ENCODE data around the gene AQP5. TPM values are rescaled to one million over a fixed set of nuclear protein-coding genes. Genes with fewer than 3 reads are reported as not detected.

AQP5 gene
- total RNA-seq, 1 experiment from 2014 or later, result 0.11 TPM

DNA sequence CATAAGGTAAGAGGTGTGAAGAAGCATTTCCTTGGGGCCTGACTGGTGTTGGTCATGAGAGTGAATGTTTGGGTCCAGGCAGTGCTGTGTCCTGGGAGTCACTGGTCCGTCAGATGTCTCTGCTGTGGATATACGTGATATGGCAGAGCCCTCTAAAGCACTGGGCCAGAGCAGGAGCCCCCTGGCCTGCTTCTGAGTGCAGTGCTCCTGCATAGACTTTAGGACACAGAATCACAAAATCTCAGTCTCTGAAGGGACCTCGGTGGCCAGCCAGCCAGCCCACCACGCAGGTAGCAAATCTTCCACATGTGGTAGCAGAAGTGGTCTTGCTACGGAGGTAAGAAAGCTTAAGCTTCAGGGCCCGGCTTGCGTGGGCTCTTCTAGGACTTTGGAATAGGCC is 29.6 kb upstream of the AQP5 start:
- no peak for DNase-seq (ENCODE audit: low read depth)

DNA sequence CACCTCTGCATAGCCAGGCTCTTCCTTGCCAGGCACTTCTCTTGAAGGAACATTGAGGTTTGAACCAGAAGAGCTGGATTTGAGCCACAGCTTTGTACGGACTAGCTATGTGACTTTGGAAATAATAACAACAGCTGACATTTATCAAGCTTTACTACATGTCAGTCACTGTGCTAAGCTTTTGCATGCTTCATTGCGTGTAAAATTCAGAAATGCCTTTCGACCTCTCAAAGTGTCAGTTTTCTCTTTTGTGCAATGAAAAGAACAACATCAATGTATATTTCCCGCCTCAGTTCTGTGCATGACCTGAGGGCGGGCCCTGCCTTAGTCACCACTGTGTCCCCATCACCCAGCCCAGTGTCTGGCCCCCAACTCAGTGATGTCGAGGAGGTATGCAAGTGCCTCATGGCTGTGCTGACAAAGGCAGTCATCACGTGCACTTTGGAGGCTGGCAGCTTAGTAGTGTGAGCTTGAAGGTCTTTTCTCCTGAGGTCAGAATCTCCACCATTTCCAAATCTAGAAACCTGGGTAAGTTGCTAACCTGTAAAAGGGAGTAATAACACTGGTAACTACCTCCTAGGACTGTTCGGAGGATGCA is 29.0 kb upstream of the AQP5 start:
- DNase-seq (ENCODE audit: low read depth), result no peak

DNA sequence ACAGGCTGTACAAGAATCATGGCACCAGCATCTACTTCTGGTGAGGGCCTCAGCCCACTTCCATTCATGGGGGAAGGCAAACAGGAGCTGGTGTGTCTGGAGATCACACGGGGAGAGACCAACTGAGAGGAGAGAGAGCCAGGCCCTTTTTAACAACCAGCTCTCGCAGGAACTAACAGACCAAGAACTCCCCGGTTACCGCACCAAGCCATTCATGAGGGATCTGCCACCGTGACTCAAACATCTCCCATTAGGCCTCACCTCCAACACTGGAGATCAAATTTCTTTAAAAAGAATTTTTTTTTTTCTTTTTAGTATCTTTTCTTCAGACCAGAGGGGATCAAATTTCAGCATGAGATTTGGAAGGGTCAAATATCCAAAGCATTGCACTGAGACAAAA is 27.9 kb upstream of the AQP5 start:
- DNase-seq (ENCODE audit: low read depth), result peak; percentile 54

DNA sequence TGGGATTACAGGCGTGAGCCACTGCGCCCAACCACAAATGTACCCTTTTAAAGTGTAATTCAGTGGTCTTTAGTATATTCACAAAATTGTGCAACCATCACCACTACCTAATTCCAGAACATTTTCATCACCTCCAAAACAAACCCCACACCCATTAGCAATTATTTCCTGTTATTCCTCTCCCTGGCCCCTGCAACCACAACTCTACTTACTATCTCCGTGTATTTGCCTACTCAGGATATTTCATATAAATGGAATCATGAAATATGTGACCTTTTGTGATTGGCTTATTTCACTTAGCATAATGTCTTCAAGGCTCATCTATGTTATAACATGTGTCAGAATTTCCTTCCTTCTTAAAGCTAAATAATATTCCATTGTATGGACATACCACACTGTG is 27.2 kb upstream of the AQP5 start:
- no peak for DNase-seq (ENCODE audit: low read depth)

DNA sequence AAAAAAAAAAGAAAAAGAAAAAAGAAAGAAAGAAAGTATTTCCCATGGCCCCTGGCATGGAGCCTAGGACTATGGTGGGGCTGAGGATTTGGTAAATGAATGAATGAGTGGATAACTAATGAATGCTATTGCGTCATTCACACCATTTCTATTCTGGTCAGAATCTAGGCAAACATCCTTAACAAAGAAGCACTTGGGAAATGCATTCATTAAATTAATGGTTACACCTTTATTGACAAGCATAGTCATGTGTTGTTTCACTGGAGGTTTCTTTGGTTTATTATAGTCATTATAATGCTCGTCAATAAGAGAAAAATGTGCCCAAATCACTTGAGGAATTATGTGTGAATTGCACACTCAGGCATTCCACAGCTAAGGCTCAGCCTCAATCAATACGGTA is 24.7 kb upstream of the AQP5 start:
- no peak for DNase-seq (ENCODE audit: low read depth)

DNA sequence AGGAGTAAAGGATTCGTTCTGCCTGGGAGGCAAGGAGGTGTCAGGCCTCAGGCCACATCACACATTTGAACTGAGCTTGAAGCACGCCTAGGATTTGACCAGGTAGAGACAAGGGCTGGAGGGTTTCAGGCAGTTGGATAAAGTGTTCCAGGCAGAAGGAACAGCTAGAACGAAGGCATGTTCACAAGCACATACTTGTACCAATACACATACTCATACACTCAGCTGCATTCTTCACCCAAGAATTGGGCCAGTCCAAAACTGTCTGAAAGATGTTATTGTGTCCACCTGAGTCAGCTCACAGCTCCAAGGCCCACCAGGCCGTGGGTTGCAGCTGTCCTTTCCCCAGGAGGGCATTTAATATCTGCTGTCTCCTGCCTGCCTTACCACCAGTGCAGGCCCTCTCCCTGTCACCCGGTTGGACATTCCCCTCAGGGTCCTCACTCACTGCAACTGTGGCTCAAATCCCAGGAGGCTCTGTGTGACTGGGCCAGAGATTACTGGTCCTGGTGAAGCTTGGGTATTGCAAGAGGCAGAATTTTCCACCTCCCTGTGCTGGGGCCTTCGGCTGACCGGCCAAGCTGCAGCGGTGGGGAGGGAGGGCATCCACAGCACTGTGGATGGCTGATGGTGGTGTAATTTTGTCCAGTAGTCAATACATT is 23.9 kb upstream of the AQP5 start:
- DNase-seq (ENCODE audit: low read depth), result peak; percentile 18

DNA sequence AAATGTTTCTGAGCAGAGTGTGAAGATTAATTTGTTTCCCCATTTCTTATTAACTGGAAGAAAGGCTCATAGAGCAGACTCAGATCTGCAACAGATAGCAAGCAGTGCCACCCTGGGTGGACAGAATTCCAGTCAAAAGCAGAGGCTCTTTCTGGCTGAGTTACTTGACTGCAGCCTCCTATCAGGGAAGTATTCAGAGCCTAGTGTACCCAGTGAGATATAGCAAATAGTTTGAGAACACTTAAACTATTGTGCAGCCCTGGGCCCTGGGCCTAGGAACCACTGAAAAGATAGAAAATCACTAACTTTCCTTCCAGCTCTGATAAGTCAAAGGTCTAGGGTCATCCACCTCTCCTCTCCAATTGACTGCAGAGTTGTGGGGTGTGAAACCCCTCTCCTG is 22.4 kb upstream of the AQP5 start:
- no peak for DNase-seq (ENCODE audit: low read depth)

DNA sequence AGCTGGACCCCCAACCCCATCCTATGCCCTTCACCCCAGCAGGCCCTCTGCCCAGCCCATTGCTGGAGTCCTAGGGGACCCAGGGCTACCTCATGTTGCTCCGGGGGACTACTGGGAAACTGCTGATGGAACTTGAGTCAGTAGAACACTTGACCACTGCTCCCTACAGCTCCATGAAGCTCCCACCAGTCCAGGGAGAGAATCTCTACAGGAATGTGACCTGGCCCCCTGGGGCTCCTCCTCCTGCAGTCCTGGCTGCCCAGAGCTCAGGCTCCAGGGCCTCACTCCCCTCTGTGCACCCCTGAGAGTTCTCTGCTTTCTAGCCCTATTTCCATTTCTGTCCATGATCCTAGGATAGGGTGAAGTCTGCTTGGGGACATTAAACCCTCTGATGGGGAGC is 22.0 kb upstream of the AQP5 start:
- no peak for DNase-seq (ENCODE audit: low read depth)

DNA sequence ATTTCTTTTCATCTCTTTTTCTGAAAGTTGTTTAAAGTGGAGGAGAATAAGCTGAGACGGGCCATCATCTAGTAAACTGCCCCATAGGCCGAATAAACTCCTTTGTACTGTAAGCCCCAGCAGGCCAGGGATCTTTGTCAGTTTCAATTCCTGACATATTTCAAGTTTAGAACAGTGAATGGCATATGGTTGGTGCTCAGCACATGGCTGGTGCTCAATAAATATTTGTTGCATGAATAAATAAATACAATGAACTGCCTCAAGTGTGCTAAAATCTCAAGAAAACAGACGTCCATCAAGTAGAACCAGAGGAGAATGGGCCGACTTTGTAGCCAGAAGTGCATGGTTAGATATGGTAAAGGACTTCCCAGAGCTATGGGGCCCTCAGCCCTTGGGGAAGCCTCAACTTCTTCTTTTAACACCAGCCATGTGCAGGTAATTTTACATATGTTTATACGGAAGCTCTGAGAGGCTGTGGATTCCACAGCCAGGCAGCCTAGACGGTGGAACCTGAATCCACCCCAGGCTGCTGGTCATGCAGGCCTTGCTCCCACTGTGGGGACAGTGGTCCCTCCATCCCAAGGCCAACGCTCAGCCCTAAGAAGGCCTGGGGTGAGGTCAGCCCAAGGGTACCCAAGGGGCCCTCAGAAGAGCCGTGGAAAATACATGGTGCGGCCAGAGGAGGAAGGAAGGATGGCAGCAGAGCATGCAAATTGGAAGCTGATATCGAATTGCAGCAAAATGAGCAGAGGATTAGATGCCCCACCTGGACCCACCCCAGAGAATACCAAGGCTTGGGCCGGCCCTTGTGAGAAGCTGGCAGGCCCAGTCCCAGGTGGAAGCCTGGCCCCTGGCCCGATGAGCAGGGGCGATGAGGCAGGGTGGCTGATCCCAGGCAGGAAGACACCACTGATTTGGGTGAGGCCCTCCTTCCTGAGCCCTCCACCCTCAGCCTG is 19.8 kb upstream of the AQP5 start:
- no peak for DNase-seq (ENCODE audit: low read depth)

DNA sequence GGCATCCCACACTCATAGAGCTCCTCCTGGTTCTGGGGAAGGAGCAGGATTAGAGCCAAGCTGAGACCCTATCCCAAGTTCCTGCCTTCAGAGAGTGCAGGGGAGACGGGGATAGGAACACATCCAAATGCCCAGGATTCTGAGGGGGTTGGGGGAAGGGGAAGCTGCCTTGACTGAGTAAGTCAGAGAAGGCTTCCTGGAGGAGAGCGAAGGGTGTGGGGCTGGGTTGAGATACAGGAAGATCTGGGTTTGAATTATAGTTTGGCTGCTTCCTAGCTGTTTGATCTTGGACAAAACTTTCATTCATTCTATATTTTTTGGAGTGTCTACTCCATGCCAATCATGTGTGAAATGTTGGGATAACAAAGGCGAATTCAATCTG is 19.2 kb upstream of the AQP5 start:
- no peak for DNase-seq (ENCODE audit: low read depth)

DNA sequence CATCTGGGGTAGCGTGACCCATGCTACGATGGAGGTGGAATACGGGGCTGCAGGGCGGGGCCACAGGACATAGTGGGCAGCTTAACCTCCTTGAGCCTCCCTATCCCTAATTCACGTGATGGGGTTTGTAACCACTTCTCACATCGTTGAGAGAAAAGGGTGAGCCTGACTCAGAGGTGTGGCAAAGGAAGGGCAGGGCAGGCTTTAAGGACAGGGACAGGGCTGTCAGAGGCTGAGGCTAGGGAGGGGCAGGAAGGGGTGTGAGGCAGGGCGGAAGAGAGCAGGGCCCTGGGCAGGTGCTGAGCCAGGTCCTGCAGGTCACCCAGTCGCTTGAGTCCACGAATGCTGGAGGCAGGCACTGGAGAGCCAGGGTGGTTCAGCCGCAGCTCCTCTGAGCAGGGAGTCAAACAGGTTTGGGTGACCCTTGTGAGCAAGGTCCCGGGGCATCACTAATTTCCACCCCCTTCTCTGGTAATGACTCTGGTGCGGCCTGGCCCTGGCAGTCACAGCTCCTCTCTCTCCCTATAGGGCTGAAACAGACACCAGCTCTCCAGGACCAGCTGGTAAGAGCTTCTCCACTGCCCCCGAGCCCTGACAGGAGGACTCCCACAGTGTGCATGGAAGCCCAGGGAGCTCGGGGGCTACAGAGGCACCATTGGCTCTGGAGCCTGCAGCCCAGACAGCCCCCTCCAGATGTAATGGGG is 18.6 kb upstream of the AQP5 start:
- DNase-seq (ENCODE audit: low read depth), result no peak

DNA sequence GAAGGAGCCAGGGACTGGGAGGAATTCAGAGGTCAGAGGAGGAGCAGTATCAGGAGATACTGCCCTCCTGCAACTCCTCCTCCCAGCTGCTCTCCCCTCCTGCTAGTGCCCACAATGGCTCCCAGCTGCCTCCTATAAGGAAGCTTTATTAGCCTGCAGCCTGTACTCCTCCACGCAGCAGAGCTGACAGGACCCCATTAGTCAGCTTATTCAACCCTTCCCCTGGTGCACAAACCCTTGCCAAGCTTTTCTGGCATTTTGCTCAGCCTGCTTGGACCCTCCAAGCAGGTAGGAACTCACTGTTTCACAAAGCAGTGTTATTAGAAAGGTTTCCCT is 18.1 kb upstream of the AQP5 start:
- DNase-seq (ENCODE audit: low read depth), result no peak

DNA sequence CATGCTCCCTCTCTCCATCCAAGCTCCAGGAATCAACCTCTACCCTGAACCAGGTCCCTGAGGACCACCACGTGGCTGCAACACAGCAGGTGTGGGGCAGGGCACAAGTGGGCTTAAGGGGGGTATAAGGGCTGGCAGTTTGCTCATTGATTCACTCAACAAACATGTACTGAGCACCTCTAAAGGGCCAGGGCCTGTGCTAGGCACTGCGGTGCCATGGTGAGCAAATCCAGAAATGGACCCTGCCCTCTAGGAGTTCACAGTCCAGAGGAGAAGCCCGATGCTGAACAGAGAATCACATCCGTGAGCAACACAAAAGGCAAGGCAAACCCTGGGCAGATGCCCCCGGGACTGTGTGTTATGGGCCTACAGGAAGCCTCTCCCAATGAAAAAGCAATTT is 17.6 kb upstream of the AQP5 start:
- DNase-seq (ENCODE audit: low read depth), result no peak

DNA sequence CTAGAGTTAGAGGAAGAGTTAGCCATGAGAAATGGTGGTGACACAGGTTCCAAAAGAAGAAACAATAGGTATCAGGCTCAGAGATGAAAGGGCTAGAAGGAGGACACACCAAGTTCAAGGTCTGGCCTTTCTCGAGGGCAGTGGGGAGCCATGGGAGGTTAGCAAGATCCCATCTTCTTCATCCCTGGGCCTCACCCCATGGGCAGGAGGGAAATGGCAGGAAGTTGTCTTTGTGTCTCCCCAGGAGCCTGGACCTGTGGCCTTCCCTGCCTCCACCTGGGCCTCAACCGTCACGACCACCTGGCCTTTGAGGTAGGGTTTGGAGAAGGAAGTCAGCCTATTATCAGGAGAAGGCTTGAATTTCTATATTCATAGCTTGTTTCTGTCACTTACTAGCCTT is 17.0 kb upstream of the AQP5 start:
- DNase-seq (ENCODE audit: low read depth), result no peak

DNA sequence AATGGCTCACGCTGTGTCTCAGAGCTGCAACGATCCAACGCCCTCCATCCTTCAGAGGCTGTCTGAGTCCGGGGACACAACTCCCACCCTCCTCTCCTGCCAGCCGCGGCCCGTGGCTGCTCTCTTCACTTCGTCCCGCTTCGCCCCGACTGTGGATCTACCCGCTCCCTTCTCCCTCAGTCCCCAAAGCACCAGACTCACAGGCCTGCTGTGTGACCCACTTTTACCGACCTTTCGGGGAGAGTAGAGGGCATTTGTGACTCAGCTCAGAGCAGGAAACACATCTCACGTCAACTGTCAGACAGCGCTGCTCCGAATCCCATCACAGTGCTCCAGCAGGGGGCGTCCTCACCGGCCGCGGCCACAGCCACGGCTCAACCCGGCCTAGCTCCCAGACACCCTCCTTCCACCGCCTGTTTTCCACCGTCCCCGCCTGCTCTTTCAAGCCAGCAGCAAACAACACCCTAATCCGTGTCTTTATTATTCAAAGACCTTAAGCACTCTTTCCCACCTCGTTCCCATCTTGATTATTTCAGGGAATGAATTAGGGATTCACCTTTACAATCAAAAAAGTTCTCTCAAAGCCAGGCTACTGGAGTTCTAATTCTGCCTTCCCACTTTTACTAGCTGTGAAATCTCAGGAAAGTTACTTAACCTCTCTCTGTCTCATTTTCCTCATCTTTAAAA is 16.1 kb upstream of the AQP5 start:
- peak; percentile 76 for DNase-seq (ENCODE audit: low read depth)

DNA sequence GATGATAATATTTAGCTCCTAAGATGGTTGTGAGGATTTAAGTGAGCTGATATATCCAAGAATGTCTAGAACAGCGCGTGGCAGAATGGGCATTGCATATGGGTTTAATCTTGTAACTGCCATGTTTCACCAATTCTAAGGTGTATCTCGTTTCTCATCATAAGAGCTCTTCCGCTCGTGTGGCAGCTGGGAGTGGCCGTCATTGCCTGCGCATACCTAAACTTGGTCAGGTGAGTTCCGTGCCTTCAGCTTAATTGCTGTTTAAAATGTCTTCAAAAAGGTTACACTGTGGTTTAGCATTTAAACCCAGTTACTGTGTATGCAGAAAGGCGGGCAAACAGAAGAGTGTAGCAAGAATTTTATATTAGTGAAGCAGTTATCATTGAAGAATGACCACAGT is 15.6 kb upstream of the AQP5 start:
- no peak for DNase-seq (ENCODE audit: low read depth)

DNA sequence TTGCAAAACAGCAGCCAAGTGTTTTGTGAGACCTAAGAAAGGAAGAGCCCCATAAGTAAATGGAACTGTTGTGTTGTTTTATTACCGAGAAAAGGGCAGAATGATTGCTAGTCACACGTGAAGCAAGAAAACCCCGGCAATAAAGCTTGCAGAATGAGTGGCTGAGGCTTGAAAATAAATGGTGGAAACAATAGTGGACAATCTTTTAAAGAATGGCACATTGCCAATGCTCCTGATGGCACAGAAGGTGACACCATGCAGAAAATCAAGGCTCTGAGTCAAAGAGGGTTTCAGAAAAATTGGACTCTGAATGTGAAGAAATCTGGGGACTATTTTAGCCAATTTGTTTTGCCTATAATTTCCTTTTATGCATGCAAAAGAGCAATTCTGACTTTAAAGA is 15.2 kb upstream of the AQP5 start:
- no peak for DNase-seq (ENCODE audit: low read depth)

DNA sequence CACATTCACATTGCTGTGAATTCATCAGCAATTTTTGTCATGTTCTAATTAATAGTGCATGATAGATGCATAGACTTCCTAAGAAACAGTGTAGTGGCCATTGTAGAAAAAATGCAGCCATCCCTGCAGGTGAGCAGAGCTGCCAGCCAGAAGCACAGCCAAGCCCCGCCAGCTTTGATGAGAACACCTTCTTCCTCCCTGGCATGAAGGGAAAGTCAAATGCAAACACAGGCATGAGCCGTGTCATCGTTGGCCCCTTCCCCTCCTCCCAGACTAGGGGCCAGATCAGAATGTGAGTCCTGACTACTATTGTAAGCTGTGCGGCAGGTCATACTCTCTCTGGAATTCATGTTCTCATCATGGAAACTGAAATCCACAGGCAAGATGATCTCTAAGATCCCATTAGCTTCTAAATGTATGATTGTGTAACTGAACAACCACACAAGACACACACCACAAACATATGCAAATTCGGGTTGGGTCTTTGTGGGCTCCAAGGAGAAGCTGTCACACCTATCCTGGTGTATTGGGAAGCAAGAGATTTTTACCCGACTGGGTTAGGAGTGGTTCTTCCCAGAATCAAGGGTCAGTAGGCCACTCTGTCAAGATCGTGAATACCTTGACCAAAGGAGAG is 14.0 kb upstream of the AQP5 start:
- DNase-seq (ENCODE audit: low read depth), result no peak

DNA sequence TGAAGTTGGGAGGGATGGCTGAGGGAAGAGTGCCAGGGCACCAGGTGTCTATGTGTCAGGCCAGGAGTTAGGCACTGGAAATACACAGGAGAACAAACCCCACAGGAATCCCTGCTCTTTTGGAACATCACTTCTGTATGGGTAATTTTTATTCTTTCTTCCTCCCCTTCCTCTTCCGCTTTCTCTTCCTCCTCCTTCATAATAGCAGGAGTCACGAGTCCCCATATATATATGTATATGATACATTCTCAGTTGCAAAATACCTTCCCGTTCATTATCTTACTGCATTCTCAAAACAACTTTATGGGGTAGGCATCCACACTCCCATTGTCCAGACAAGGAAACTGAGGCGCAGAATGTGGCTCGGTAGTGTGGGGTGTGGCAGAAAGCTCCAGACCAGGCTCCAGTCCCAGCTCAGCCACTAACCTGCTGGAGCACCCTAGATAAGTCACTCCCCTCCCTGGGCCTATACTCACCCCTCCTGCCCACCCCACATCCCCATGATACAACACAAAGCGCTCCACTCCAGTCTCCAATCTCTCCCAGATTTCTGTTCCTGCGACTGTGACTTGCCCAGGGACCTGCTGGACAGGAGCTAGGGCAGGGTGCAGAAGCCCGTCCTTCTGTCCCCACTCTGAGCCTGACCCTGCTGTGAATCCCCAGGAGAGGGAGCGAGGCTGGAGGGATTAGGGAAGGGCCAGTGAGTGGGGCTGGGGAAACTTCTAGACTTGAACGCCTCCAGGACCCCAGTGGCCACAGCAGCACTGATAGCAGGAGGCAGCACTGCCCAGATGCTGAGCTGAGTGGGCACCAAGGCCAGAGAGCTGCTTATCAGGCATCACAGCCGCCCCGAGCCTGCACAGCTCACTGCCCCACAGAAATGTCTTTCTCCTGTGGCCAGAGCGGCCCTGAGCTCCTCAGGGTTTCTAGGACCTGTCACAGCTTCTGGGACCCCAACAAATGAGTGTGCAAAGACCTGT is 12.5 kb upstream of the AQP5 start:
- DNase-seq (ENCODE audit: low read depth), result no peak

DNA sequence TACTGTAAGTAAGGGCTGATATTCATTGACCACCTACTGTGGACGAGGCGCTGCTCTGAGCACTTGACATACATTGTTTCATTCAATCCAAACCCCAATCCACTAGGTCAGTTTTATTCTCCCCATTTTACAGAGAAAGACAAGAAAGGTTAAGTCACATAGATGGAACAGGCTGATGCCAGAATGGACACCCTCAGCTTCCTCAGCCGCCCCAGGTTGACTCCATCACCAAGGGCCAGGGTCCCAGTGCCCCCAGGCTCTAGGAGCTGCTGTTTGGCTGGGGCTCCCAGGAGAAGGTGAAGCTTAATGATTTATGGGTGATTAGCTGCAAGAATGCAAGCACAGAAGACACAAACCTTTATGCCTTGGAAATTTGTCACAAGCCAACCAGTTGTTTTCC is 11.8 kb upstream of the AQP5 start:
- no peak for DNase-seq (ENCODE audit: low read depth)

Data from LHCN-M2 (cell line).